H1 (cell line): ENCODE results near the gene ELAPOR2. TPM values are rescaled to one million over a fixed set of nuclear protein-coding genes. Genes with fewer than 3 reads are reported as not detected.

Experiments
- CTCF ChIA-PET: fragments of 300-600 bp; sonication (Branson Sonifier 250); formaldehyde crosslinking; loops from one replicate; lab custom pipeline; 2021; ENCODE audit not compliant: partially characterized antibody; lab: Charles Lee
- POLR2A ChIA-PET: fragments of 300-600 bp; sonication (Branson Sonifier 250); formaldehyde crosslinking; loops from one replicate; lab custom pipeline; 2021; ENCODE audit warnings: inconsistent platforms; ENCODE audit not compliant: partially characterized antibody; lab: Charles Lee
- DNase-seq, 2 experiments: peaks; one replicate each; pipeline versions ENCODE4 v3.0.0 to v3.0.0-alpha.2; 2010 to 2022; ENCODE audit warnings: low spot score in 2 of 2, low read depth in 1 of 2, mixed read lengths in 1 of 2
- FAIRE-seq: peaks from 2 replicates; lab custom pipeline; 2011; peaks lifted over from hg19 to GRCh38; lab: Jason Lieb, UNC
- H2AFZ ChIP-seq: 2 replicates; pipeline ENCODE4 v1.8.1; 2012; ENCODE audit warnings: low read length, inconsistent platforms
- H2AK5ac ChIP-seq: 2 replicates; pipeline ENCODE4 v1.6.1; 2013; ENCODE audit warnings: low read depth, low read length
- H2BK120ac ChIP-seq: replicated peaks from 2 replicates; pipeline ENCODE3; 2013; ENCODE audit warnings: low read depth, low read length, inconsistent platforms
- H2BK12ac ChIP-seq: 2 replicates; pipeline ENCODE4 v1.6.1; 2013; ENCODE audit warnings: low read depth, low read length
- H2BK15ac ChIP-seq: 2 replicates; pipeline ENCODE4 v1.6.1; 2013; ENCODE audit warnings: low read length
- H2BK20ac ChIP-seq: 2 replicates; pipeline ENCODE4 v1.6.1; 2013; ENCODE audit warnings: low read length
- H2BK5ac ChIP-seq: 2 replicates; pipeline ENCODE4 v1.6.1; 2013; ENCODE audit warnings: low read depth, low read length
- H3K14ac ChIP-seq: 2 replicates; pipeline ENCODE4 v1.6.1; 2013; ENCODE audit warnings: inconsistent platforms; ENCODE audit not compliant: insufficient read length
- H3K18ac ChIP-seq: 2 replicates; pipeline ENCODE4 v1.6.1; 2013; ENCODE audit warnings: low read length; ENCODE audit errors: extremely low read depth
- H3K23ac ChIP-seq: 2 replicates; pipeline ENCODE4 v1.6.1; 2013; ENCODE audit warnings: inconsistent platforms; ENCODE audit not compliant: insufficient read length
- H3K23me2 ChIP-seq: 2 replicates; pipeline ENCODE4 v1.6.1; 2013; ENCODE audit warnings: low read depth, low read length
- H3K27ac ChIP-seq: 2 replicates; pipeline ENCODE4 v1.6.1; 2011; ENCODE audit warnings: low read depth, low read length, inconsistent platforms
- H3K27me3 ChIP-seq, 4 experiments: replicated peaks in 1 of 4; 1 replicate in 1 of 4; 2 replicates in 3 of 4; pipeline versions ENCODE4 v1.6.1 to v1.8.1; 2011 to 2013; ENCODE audit warnings: low read length in 3 of 4, mild to moderate bottlenecking in 3 of 4, inconsistent platforms in 2 of 4, mixed read lengths in 2 of 4, moderate library complexity in 1 of 4; ENCODE audit not compliant: control insufficient read depth in 3 of 4, insufficient read depth in 3 of 4; ENCODE audit errors: extremely low read depth in 1 of 4
- H3K36me3 ChIP-seq, 4 experiments: 2 replicates each; pipeline versions ENCODE4 v1.6.1 to v1.8.1; 2011 to 2013; ENCODE audit warnings: mild to moderate bottlenecking in 4 of 4, low read length in 3 of 4, moderate library complexity in 2 of 4, control low read depth in 1 of 4, inconsistent platforms in 1 of 4; ENCODE audit not compliant: insufficient read depth in 4 of 4, control insufficient read depth in 2 of 4
- H3K4ac ChIP-seq: replicated peaks from 2 replicates; pipeline ENCODE3; 2013; ENCODE audit warnings: low read length, low read depth, mixed read lengths, inconsistent platforms; ENCODE audit not compliant: insufficient read length
- H3K4me1 ChIP-seq, 4 experiments: replicated peaks in 1 of 4; 1 replicate in 1 of 4; 2 replicates in 3 of 4; pipeline versions ENCODE4 v1.6.1 to v1.8.1; 2011 to 2013; ENCODE audit warnings: low read length in 3 of 4, inconsistent platforms in 2 of 4, mixed read lengths in 1 of 4; ENCODE audit not compliant: insufficient read depth in 4 of 4, control insufficient read depth in 3 of 4
- H3K4me2 ChIP-seq, 2 experiments: 2 replicates each; pipeline versions ENCODE4 v1.6.1 to v1.8.1; 2011 to 2013; ENCODE audit warnings: low read depth in 2 of 2, low read length in 2 of 2, control low read depth in 1 of 2, inconsistent platforms in 1 of 2, mild to moderate bottlenecking in 1 of 2; ENCODE audit not compliant: insufficient read depth in 1 of 2
- H3K4me3 ChIP-seq, 4 experiments: fragments of 200-600, 300-600 bp in 1 of 4; sonication (generic), shearing (Covaris generic), sonication (Bioruptor Twin) in 1 of 4; 2 replicates each; pipeline versions ENCODE4 v1.5.1 to v1.8.1; 2011 to 2016; ENCODE audit warnings: low read length in 4 of 4, low read depth in 3 of 4, control low read depth in 2 of 4, inconsistent platforms in 2 of 4, mild to moderate bottlenecking in 2 of 4, mixed read lengths in 1 of 4, moderate library complexity in 1 of 4; ENCODE audit not compliant: insufficient read depth in 2 of 4; ENCODE audit errors: extremely low read depth in 1 of 4
- H3K56ac ChIP-seq: replicated peaks from 2 replicates; pipeline ENCODE3; 2013; ENCODE audit warnings: low read depth, mild to moderate bottlenecking, mixed read lengths, low read length, inconsistent platforms; ENCODE audit not compliant: insufficient read length
- H3K79me1 ChIP-seq: 2 replicates; pipeline ENCODE4 v1.6.1; 2013; ENCODE audit warnings: low read depth, low read length, control low read depth
- H3K79me2 ChIP-seq, 2 experiments: 2 replicates each; pipeline versions ENCODE4 v1.6.1 to v1.8.1; 2012 to 2013; ENCODE audit warnings: low read length in 2 of 2, mild to moderate bottlenecking in 2 of 2, inconsistent platforms in 1 of 2; ENCODE audit not compliant: insufficient read depth in 2 of 2, control insufficient read depth in 1 of 2
- H3K9ac ChIP-seq, 4 experiments: replicated peaks in 1 of 4; 1 replicate in 1 of 4; 2 replicates in 3 of 4; pipeline versions ENCODE4 v1.6.1 to v1.8.1; 2011 to 2013; ENCODE audit warnings: low read depth in 3 of 4, low read length in 3 of 4, control low read depth in 2 of 4, mild to moderate bottlenecking in 2 of 4, moderate library complexity in 2 of 4, inconsistent platforms in 1 of 4; ENCODE audit errors: extremely low read depth in 1 of 4
- H3K9me3 ChIP-seq, 2 experiments: 2 replicates each; pipeline versions ENCODE4 v1.6.1 to v1.8.1; 2012 to 2013; ENCODE audit warnings: mild to moderate bottlenecking in 2 of 2, moderate library complexity in 2 of 2, control low read depth in 1 of 2, inconsistent platforms in 1 of 2, low read depth in 1 of 2, low read length in 1 of 2, mixed read lengths in 1 of 2; ENCODE audit not compliant: insufficient read depth in 2 of 2
- H4K20me1 ChIP-seq, 2 experiments: replicated peaks in 1 of 2; 2 replicates each; pipeline versions ENCODE3 to v1.8.1; 2011 to 2013; ENCODE audit warnings: inconsistent platforms in 2 of 2, low read length in 2 of 2, mild to moderate bottlenecking in 1 of 2; ENCODE audit not compliant: insufficient read depth in 2 of 2, control insufficient read depth in 1 of 2
- H4K5ac ChIP-seq: 2 replicates; pipeline ENCODE4 v1.6.1; 2013; ENCODE audit warnings: low read length, low read depth, mixed read lengths, inconsistent platforms; ENCODE audit not compliant: insufficient read length
- H4K8ac ChIP-seq: 2 replicates; pipeline ENCODE4 v1.8.0; 2013; ENCODE audit warnings: mild to moderate bottlenecking, moderate library complexity, low read length, inconsistent platforms; ENCODE audit not compliant: insufficient read depth; ENCODE audit errors: extremely low read depth
- H4K91ac ChIP-seq: replicated peaks from 2 replicates; pipeline ENCODE3; 2013; ENCODE audit warnings: low read length, mixed read lengths, inconsistent platforms; ENCODE audit not compliant: insufficient read length
- ATF2 ChIP-seq: IDR thresholded peaks from 2 replicates; pipeline ENCODE4 v1.6.1; 2012; ENCODE audit warnings: low read length, inconsistent platforms
- BCL11A ChIP-seq, 2 experiments: IDR thresholded peaks; one replicate each; pipeline ENCODE4 v1.6.1; 2011; ENCODE audit warnings: low read depth in 2 of 2, low read length in 2 of 2, mild to moderate bottlenecking in 2 of 2
- CBX5 ChIP-seq: fragments of 300-800, 300-1000 bp; sonication (generic); IDR thresholded peaks from 2 replicates; pipeline ENCODE4 v1.7.1; 2016; ENCODE audit warnings: antibody characterized with exemption, low read length, low read depth
- CTBP2 ChIP-seq: IDR thresholded peaks from 2 replicates; pipeline ENCODE4 v1.7.0; 2011; ENCODE audit warnings: borderline replicate concordance, mild to moderate bottlenecking, moderate library complexity, mixed read lengths, low read length; ENCODE audit not compliant: insufficient read depth, insufficient read length
- GABPA ChIP-seq: IDR thresholded peaks from 2 replicates; pipeline ENCODE4 v1.6.1; 2011; ENCODE audit warnings: mild to moderate bottlenecking, low read length, moderate library complexity, borderline replicate concordance; ENCODE audit not compliant: insufficient read depth
- HDAC6 ChIP-seq: IDR thresholded peaks from one replicate; pipeline ENCODE4 v1.7.1; 2012; ENCODE audit warnings: low read depth, mild to moderate bottlenecking, inconsistent platforms, low read length, moderate library complexity
- KDM4A ChIP-seq: IDR thresholded peaks from one replicate; pipeline ENCODE4 v1.7.1; 2012; ENCODE audit warnings: low read depth, mild to moderate bottlenecking, moderate library complexity, low read length, inconsistent platforms; ENCODE audit not compliant: severe bottlenecking
- KDM5A ChIP-seq: fragments of 200-600 bp; IDR thresholded peaks from 2 replicates; pipeline ENCODE4 v1.7.1; 2012; ENCODE audit warnings: mild to moderate bottlenecking, low read length, inconsistent platforms, mixed read lengths
- MAX ChIP-seq: IDR thresholded peaks from 2 replicates; pipeline ENCODE4 v1.6.1; 2012; ENCODE audit warnings: inconsistent platforms
- RXRA ChIP-seq: IDR thresholded peaks from 2 replicates; pipeline ENCODE4 v1.6.1; 2011; ENCODE audit warnings: low read depth, mild to moderate bottlenecking, low read length, moderate library complexity; ENCODE audit not compliant: insufficient read depth
- YY1 ChIP-seq: IDR thresholded peaks from 2 replicates; pipeline ENCODE4 v1.6.1; 2011; ENCODE audit warnings: low read depth, mild to moderate bottlenecking, low read length
- polyA plus RNA-seq, 7 experiments: library from polyadenylated mRNA; depleted of rRNA in 3 of 7; stranded (reverse) in 5 of 7; unstranded in 2 of 7; fragments of >200 nt in 5 of 7; fragments of 200-250 nt in 2 of 7; gene quantifications; 1 replicate in 5 of 7; 2 replicates in 1 of 7; 4 replicates in 1 of 7; pipeline versions ENCODE4 v1.2.1 to v1.2.3, GENCODE V29; 2011 to 2013; ENCODE audit warnings: missing spikeins in 2 of 7, mixed read lengths in 2 of 7
- total RNA-seq: library from RNA; stranded (reverse); fragmentation: NEBNext Ultra II Directional; extraction: Animal tissue kit (Norgen Biotek cat#: 25700); gene quantifications from 2 replicates; pipeline ENCODE4 v1.2.1, GENCODE V29; 2021

Gene ELAPOR2
- total and polyA plus RNA-seq, 2 of the 8 experiments (the other 6 are each of a cell fraction or from before 2014, with no cell fraction given) = 12.9 to 32.9 TPM

GRCh38 chr7:87027900-87028299 is 31.6 kb downstream of the ELAPOR2 start:
- H3K79me2 ChIP-seq = peaks cover 0 to 79% of the 10 kb centered on the region in 2 experiments; a peak in 3 of 4 replicates
- no peak for TF ChIP-seq KDM5A
- no peak for TF ChIP-seq HDAC6
- TF ChIP-seq CBX5 = no peak
- no peak for TF ChIP-seq ATF2
- no peak for TF ChIP-seq RXRA
- TF ChIP-seq YY1 = no peak
- no peak for TF ChIP-seq CTBP2
- no peak for TF ChIP-seq KDM4A
- TF ChIP-seq MAX = no peak
- no peak for TF ChIP-seq GABPA
- no peak for TF ChIP-seq BCL11A (IDR thresholded peaks at IDR 0.05; ENCODE audit: low read depth in 2 of 2, low read length in 2 of 2)

More at GRCh38 chr7:87027900-87028299, 31.6 kb downstream of the ELAPOR2 start:
- no peak overlapping the region for H2BK120ac ChIP-seq
- peaks cover 4% of the 10 kb centered on the region; the same call in 1 of the 2 replicates for H3K79me1 ChIP-seq
- H3K4ac ChIP-seq = no peak overlapping the region
- H3K4me2 ChIP-seq = no peak overlapping the region
- H2BK12ac ChIP-seq = no peak overlapping the region
- no peak overlapping the region for H3K18ac ChIP-seq
- DNase-seq (no peak), FAIRE-seq (no peak)
- H3K9ac ChIP-seq = no peak overlapping the region
- ChIA-PET CTCF (interaction anchor here (0.7 to 1.4 kb wide), 4 partner anchors 10 to 31 kb away, joined by 3 to 4 read pairs (median 4); partner anchors contain the start of gene ELAPOR2), POLR2A (interaction anchor here (0.7 to 0.8 kb wide), 2 partner anchors 10 to 12 kb away, joined by 3 read pairs; no protein-coding TSS in a partner anchor)
- H2BK20ac ChIP-seq = no peak overlapping the region
- no peak overlapping the region for H2BK15ac ChIP-seq
- H3K23me2 ChIP-seq = 0 out of 2 replicates have a peak, but pooled peaks cover 1% of the 10 kb centered on the region
- H2BK5ac ChIP-seq = no peak overlapping the region
- H3K27me3 ChIP-seq = no peaks in the 10 kb centered on the region
- H3K23ac ChIP-seq = no peak overlapping the region
- no peaks in the 10 kb centered on the region for H3K36me3 ChIP-seq
- H3K4me3 ChIP-seq = no peak overlapping the region
- no peak overlapping the region for H4K91ac ChIP-seq
- peaks cover 0 to 1% of the 10 kb centered on the region in 2 experiments for H4K20me1 ChIP-seq
- no peak overlapping the region for H4K5ac ChIP-seq
- no peak overlapping the region for H4K8ac ChIP-seq
- H3K9me3 ChIP-seq = no peaks in the 10 kb centered on the region; a peak in 1 of 4 replicates
- H3K4me1 ChIP-seq = peaks cover 0 to 5% (median 0%) of the 10 kb centered on the region in 4 experiments; a peak in 1 of 7 replicates
- H3K14ac ChIP-seq = no peak overlapping the region
- no peak overlapping the region for H2AK5ac ChIP-seq
- H3K27ac ChIP-seq = no peak overlapping the region
- no peak overlapping the region for H3K56ac ChIP-seq
- H2AFZ ChIP-seq = no peak overlapping the region
